Mesendoderm (in vitro differentiated cells): ENCODE results near the gene TSC1.

Source experiments
- DNase-seq: peaks from one replicate; pipeline ENCODE4 v3.0.0; 2013
- H2AK5ac ChIP-seq: 2 replicates; pipeline ENCODE4 v1.6.1; 2013; ENCODE audit warnings: low read length, inconsistent platforms
- H2BK120ac ChIP-seq: 2 replicates; pipeline ENCODE4 v1.6.1; 2013; ENCODE audit warnings: low read depth, mild to moderate bottlenecking, low read length, moderate library complexity, mixed read lengths
- H2BK15ac ChIP-seq: replicated peaks from 2 replicates; pipeline ENCODE4 v1.6.1; 2013; ENCODE audit warnings: low read depth, mild to moderate bottlenecking, moderate library complexity
- H2BK5ac ChIP-seq: 2 replicates; pipeline ENCODE4 v1.6.1; 2013; ENCODE audit warnings: low read length, inconsistent platforms
- H3K18ac ChIP-seq: 2 replicates; pipeline ENCODE4 v1.6.1; 2013; ENCODE audit warnings: mild to moderate bottlenecking, low read length, mixed read lengths
- H3K23ac ChIP-seq: one replicate; pipeline ENCODE4 v1.6.1; 2013; ENCODE audit warnings: low read length
- H3K27ac ChIP-seq: 2 replicates; pipeline ENCODE4 v1.5.1; 2013; ENCODE audit warnings: low read depth, mild to moderate bottlenecking, inconsistent platforms, low read length, moderate library complexity
- H3K27me3 ChIP-seq: 2 replicates; pipeline ENCODE4 v1.6.1; 2013; ENCODE audit warnings: low read length, control low read depth, mild to moderate bottlenecking, inconsistent platforms; ENCODE audit not compliant: insufficient read depth, poor library complexity
- H3K36me3 ChIP-seq: 2 replicates; pipeline ENCODE4 v1.6.1; 2013; ENCODE audit warnings: low read length, inconsistent platforms; ENCODE audit not compliant: control insufficient read depth, insufficient read depth
- H3K4ac ChIP-seq: one replicate; pipeline ENCODE4 v1.6.1; 2013; ENCODE audit warnings: low read depth, mild to moderate bottlenecking, low read length, moderate library complexity
- H3K4me1 ChIP-seq: 2 replicates; pipeline ENCODE4 v1.6.1; 2013; ENCODE audit warnings: low read depth, low read length, inconsistent platforms; ENCODE audit not compliant: control insufficient read depth
- H3K4me2 ChIP-seq: 2 replicates; pipeline ENCODE4 v1.6.1; 2013; ENCODE audit warnings: low read length
- H3K4me3 ChIP-seq: 2 replicates; pipeline ENCODE4 v1.5.1; 2013; ENCODE audit warnings: mild to moderate bottlenecking, low read length
- H3K56ac ChIP-seq: one replicate; pipeline ENCODE4 v1.6.1; 2013; ENCODE audit warnings: low read length
- H3K79me1 ChIP-seq: 2 replicates; pipeline ENCODE4 v1.6.1; 2013; ENCODE audit warnings: low read length, inconsistent platforms
- H3K79me2 ChIP-seq: 2 replicates; pipeline ENCODE4 v1.6.1; 2013; ENCODE audit warnings: mild to moderate bottlenecking, low read length; ENCODE audit not compliant: control insufficient read depth, insufficient read depth
- H3K9ac ChIP-seq: 2 replicates; pipeline ENCODE4 v1.6.1; 2013; ENCODE audit warnings: low read length, inconsistent platforms
- H4K5ac ChIP-seq: one replicate; pipeline ENCODE4 v1.6.1; 2013; ENCODE audit warnings: low read length
- H4K8ac ChIP-seq: one replicate; pipeline ENCODE4 v1.6.1; 2013; ENCODE audit warnings: low read depth, mild to moderate bottlenecking, control low read depth, low read length, moderate library complexity
- WGBS: extraction: QIAGEN DNeasy Blood & Tissue Kit; methylation state at CpG from one replicate; pipeline ENCODE4 v1.1.7; 2013; ENCODE audit warnings: low lambda C conversion rate, missing lambda C conversion rate; ENCODE audit not compliant: insufficient coverage; ENCODE audit errors: extremely low coverage; 5-methylcytosine and 5-hydroxymethylcytosine counted together

TSC1 gene

GRCh38 chr9:132877458-132877823 is 67.0 kb downstream of the TSC1 start:
- WGBS, result no CpG with 5 or more reads among the region's 14 CpGs
- Histone ChIP-seq H3K4me1 (no peaks in the 10 kb centered on the region), H3K79me1 (no peaks in the 10 kb centered on the region)

DNA sequence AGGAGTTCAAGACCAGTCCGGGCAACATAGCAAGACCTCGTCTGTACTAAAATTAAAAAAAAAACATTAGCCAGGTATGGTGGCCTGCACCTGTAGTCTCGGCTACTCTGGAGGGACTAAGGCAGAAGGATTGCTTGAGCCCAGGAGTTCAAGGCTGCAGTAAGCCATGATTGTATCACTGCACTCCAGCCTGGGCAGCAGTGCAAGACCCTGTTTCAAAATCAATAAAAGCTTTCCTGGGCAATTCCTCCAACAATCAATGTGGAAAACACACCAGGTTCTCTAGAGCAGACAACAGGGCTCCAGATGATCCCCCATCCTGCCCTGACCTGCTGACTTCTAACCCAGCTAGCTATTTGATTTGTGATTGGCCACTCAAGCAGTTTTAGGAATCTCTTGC is 67.6 kb downstream of the TSC1 start:
- H3K27me3 ChIP-seq, result no peaks in the 10 kb centered on the region
- H2BK5ac ChIP-seq, result no peak overlapping the region
- H2BK120ac ChIP-seq, result no peak overlapping the region
- no peak overlapping the region for H3K9ac ChIP-seq
- H3K18ac ChIP-seq, result no peak overlapping the region
- no peak overlapping the region for H2AK5ac ChIP-seq
- no peaks in the 10 kb centered on the region for H3K36me3 ChIP-seq
- no peak overlapping the region for H3K4me3 ChIP-seq
- H3K4me2 ChIP-seq, result no peak overlapping the region
- DNase-seq, result no peak
- WGBS, result no CpG with 5 or more reads among the region's 3 CpGs
- no peak overlapping the region for H4K8ac ChIP-seq
- no peak overlapping the region for H3K56ac ChIP-seq
- H3K4ac ChIP-seq, result no peak overlapping the region
- H3K4me1 ChIP-seq, result no peaks in the 10 kb centered on the region
- H2BK15ac ChIP-seq, result no peak overlapping the region
- H3K79me1 ChIP-seq, result no peaks in the 10 kb centered on the region
- no peak overlapping the region for H3K23ac ChIP-seq
- no peak overlapping the region for H4K5ac ChIP-seq
- H3K27ac ChIP-seq, result no peak overlapping the region
- no peaks in the 10 kb centered on the region for H3K79me2 ChIP-seq

More at GRCh38 chr9:132877458-132877823, 67.0 kb downstream of the TSC1 start:
- H2BK5ac ChIP-seq, result no peak overlapping the region
- no peak overlapping the region for H3K27ac ChIP-seq
- H3K23ac ChIP-seq, result no peak overlapping the region
- no peak overlapping the region for H2BK120ac ChIP-seq
- no peak overlapping the region for H2BK15ac ChIP-seq
- no peak overlapping the region for H4K8ac ChIP-seq
- H3K4me2 ChIP-seq, result peak overlapping the region; percentile 90
- no peaks in the 10 kb centered on the region for H3K27me3 ChIP-seq
- H4K5ac ChIP-seq, result no peak overlapping the region
- DNase-seq, result no peak
- H3K4ac ChIP-seq, result no peak overlapping the region
- H3K9ac ChIP-seq, result peak overlapping the region; percentile 62
- no peak overlapping the region for H2AK5ac ChIP-seq
- no peak overlapping the region for H3K18ac ChIP-seq
- H3K79me2 ChIP-seq, result no peaks in the 10 kb centered on the region
- H3K4me3 ChIP-seq, result no peak overlapping the region
- H3K36me3 ChIP-seq, result no peaks in the 10 kb centered on the region
- H3K56ac ChIP-seq, result no peak overlapping the region

- no peak overlapping the region for H2BK120ac ChIP-seq
- H3K56ac ChIP-seq, result no peak overlapping the region
- H2BK5ac ChIP-seq, result no peak overlapping the region
- no peak overlapping the region for H4K8ac ChIP-seq
- no peak overlapping the region for H2AK5ac ChIP-seq
- WGBS, result no CpG with 5 or more reads among the region's 5 CpGs
- H3K9ac ChIP-seq, result no peak overlapping the region
- no peak overlapping the region for H3K23ac ChIP-seq
- H3K27me3 ChIP-seq, result no peaks in the 10 kb centered on the region
- H3K4ac ChIP-seq, result no peak overlapping the region
- H3K18ac ChIP-seq, result no peak overlapping the region
- no peaks in the 10 kb centered on the region for H3K36me3 ChIP-seq
- H3K4me2 ChIP-seq, result no peak overlapping the region
- H3K79me1 ChIP-seq, result no peaks in the 10 kb centered on the region
- no peak for DNase-seq
- no peak overlapping the region for H4K5ac ChIP-seq
- no peak overlapping the region for H2BK15ac ChIP-seq
- no peak overlapping the region for H3K27ac ChIP-seq
- no peaks in the 10 kb centered on the region for H3K79me2 ChIP-seq
- H3K4me1 ChIP-seq, result no peaks in the 10 kb centered on the region
- no peak overlapping the region for H3K4me3 ChIP-seq
Measured at GRCh38 chr9:132875159-132875558, 69.3 kb downstream of the TSC1 start.

GRCh38 chr9:132873403-132873802 is 71.0 kb downstream of the TSC1 start:
- Histone ChIP-seq H3K27ac (no peak overlapping the region), H3K4me2 (no peak overlapping the region), H3K4ac (no peak overlapping the region), H3K79me1 (no peaks in the 10 kb centered on the region), H4K5ac (no peak overlapping the region), H3K4me3 (no peak overlapping the region), H3K9ac (no peak overlapping the region), H3K79me2 (no peaks in the 10 kb centered on the region), H3K23ac (no peak overlapping the region), H2BK5ac (no peak overlapping the region), H3K18ac (no peak overlapping the region), H2AK5ac (no peak overlapping the region), H4K8ac (no peak overlapping the region), H3K27me3 (no peaks in the 10 kb centered on the region), H3K4me1 (no peaks in the 10 kb centered on the region), H2BK120ac (no peak overlapping the region), H3K56ac (no peak overlapping the region), H3K36me3 (no peaks in the 10 kb centered on the region), H2BK15ac (no peak overlapping the region)
- no CpG with 5 or more reads among the region's 7 CpGs for WGBS
- DNase-seq, result no peak

GRCh38 chr9:132869266-132869665 is 75.2 kb downstream of the TSC1 start:
- no peak overlapping the region for H3K56ac ChIP-seq
- no peak overlapping the region for H3K4me2 ChIP-seq
- no peak overlapping the region for H2BK120ac ChIP-seq
- H3K27me3 ChIP-seq, result no peaks in the 10 kb centered on the region
- no peak overlapping the region for H2BK5ac ChIP-seq
- no CpG with 5 or more reads among the region's 9 CpGs for WGBS
- H3K18ac ChIP-seq, result no peak overlapping the region
- no peaks in the 10 kb centered on the region for H3K79me1 ChIP-seq
- no peak overlapping the region for H3K4ac ChIP-seq
- H3K79me2 ChIP-seq, result no peaks in the 10 kb centered on the region
- H3K9ac ChIP-seq, result no peak overlapping the region
- no peak overlapping the region for H3K4me3 ChIP-seq
- H3K36me3 ChIP-seq, result no peaks in the 10 kb centered on the region
- no peak overlapping the region for H4K5ac ChIP-seq
- H3K4me1 ChIP-seq, result no peaks in the 10 kb centered on the region
- DNase-seq, result no peak
- H2AK5ac ChIP-seq, result no peak overlapping the region
- H3K23ac ChIP-seq, result no peak overlapping the region
- H4K8ac ChIP-seq, result no peak overlapping the region
- H2BK15ac ChIP-seq, result no peak overlapping the region
- no peak overlapping the region for H3K27ac ChIP-seq

DNA sequence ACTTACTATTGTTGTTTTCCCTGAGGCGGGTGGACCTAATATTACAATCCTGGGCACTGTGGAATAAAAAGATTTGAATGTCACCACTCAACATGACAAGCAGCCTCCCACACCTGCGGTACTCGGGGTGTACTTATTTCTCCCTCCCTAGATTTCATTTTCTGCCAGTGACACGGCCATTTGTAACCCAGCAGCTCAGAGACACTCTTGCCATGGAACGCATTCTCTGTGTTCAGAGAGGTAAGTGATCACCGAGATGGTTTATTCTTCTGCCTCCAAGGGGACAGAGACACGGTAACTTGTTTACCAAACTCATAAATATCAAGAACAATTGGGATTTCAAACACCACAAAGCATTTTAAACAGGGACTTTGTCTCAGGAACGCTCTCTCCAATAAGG is 77.5 kb downstream of the TSC1 start:
- no peak overlapping the region for H3K4me3 ChIP-seq
- H3K4ac ChIP-seq, result no peak overlapping the region
- H3K79me2 ChIP-seq, result no peaks in the 10 kb centered on the region
- H3K27me3 ChIP-seq, result no peaks in the 10 kb centered on the region
- no peak overlapping the region for H3K9ac ChIP-seq
- no peak overlapping the region for H2BK5ac ChIP-seq
- H2AK5ac ChIP-seq, result no peak overlapping the region
- no peak for DNase-seq
- no peaks in the 10 kb centered on the region for H3K4me1 ChIP-seq
- H3K18ac ChIP-seq, result no peak overlapping the region
- no peak overlapping the region for H2BK15ac ChIP-seq
- no peak overlapping the region for H3K27ac ChIP-seq
- no peak overlapping the region for H4K5ac ChIP-seq
- H3K4me2 ChIP-seq, result no peak overlapping the region
- no peak overlapping the region for H4K8ac ChIP-seq
- WGBS, result no CpG with 5 or more reads among the region's 8 CpGs
- H3K79me1 ChIP-seq, result no peaks in the 10 kb centered on the region
- no peaks in the 10 kb centered on the region for H3K36me3 ChIP-seq
- H3K23ac ChIP-seq, result no peak overlapping the region
- H2BK120ac ChIP-seq, result no peak overlapping the region
- H3K56ac ChIP-seq, result no peak overlapping the region
